Thyroid gland (tissue), 4 donors: ENCODE data around the gene GATD1.

Experiments used
- CTCF ChIP-seq, 6 experiments: fragments of 200-600 bp in 3 of 6; fragments of 450-650 bp in 3 of 6; sonication (generic) in 3 of 6; IDR thresholded peaks; one replicate each; pipeline ENCODE4 v1.5.1; 2016 to 2019; ENCODE audit warnings: antibody characterized with exemption in 6 of 6, mild to moderate bottlenecking in 2 of 6, inconsistent platforms in 1 of 6, moderate library complexity in 1 of 6
- POLR2A ChIP-seq, 2 donors: fragments of 450-650 bp; IDR thresholded peaks; one replicate each; pipeline ENCODE4 v1.6.1; 2017; ENCODE audit warnings: antibody characterized with exemption in 2 of 2, mild to moderate bottlenecking in 2 of 2, moderate library complexity in 1 of 2

GRCh38 chr11:771617-772204 is 5.6 kb downstream of the GATD1 start:
- TF ChIP-seq CTCF (IDR thresholded peaks at IDR 0.05) = no peak
- no peak for TF ChIP-seq POLR2A (IDR thresholded peaks at IDR 0.05)
